D721Med (cell line): ENCODE measurements around the gene PXDN.

Experiments used
- DNase-seq: peaks from one replicate; pipeline ENCODE4 v3.0.0; 2011; ENCODE audit warnings: low spot score; ENCODE audit not compliant: insufficient read length
- FAIRE-seq: peaks from 2 replicates; lab custom pipeline; 2011; peaks lifted over from hg19 to GRCh38; lab: Jason Lieb, UNC
- CTCF ChIP-seq: IDR thresholded peaks from 2 replicates; pipeline ENCODE4 v1.5.1; 2012; ENCODE audit warnings: mild to moderate bottlenecking, control low read depth; ENCODE audit not compliant: insufficient read depth; ENCODE audit errors: missing control alignments

PXDN gene

GRCh38 chr2:1693723-1694122, 50.6 kb downstream of the PXDN start:
- no peak for DNase-seq
- no peak for TF ChIP-seq CTCF
- no peak for FAIRE-seq

- DNase-seq, result no peak
- no peak for TF ChIP-seq CTCF
- no peak for FAIRE-seq
Observed at GRCh38 chr2:1692342-1692741, 52.0 kb downstream of the PXDN start.

- TF ChIP-seq CTCF, result no peak
- DNase-seq (no peak), FAIRE-seq (no peak)
Observed at GRCh38 chr2:1691366-1691765, 52.9 kb downstream of the PXDN start.

- no peak for TF ChIP-seq CTCF
- DNase-seq (no peak), FAIRE-seq (no peak)
Observed at GRCh38 chr2:1690056-1690775, 54.1 kb downstream of the PXDN start.

- DNase-seq, result no peak
- no peak for TF ChIP-seq CTCF
- no peak for FAIRE-seq
Observed at GRCh38 chr2:1688859-1689258, 55.5 kb downstream of the PXDN start.

GRCh38 chr2:1688161-1688560, 56.2 kb downstream of the PXDN start:
- DNase-seq (no peak), FAIRE-seq (no peak)
- TF ChIP-seq CTCF, result no peak

GRCh38 chr2:1687254-1687653, 57.1 kb downstream of the PXDN start:
- TF ChIP-seq CTCF, result no peak
- DNase-seq, result no peak
- FAIRE-seq, result no peak
